TTC549 (cell line): ENCODE measurements around the gene LGALS9C.
"Not testable (repeated sequence)": the region's sequence is repeated elsewhere in the genome, so short reads cannot be mapped to it uniquely, and the experiment has no call there.

Source experiments
- FAIRE-seq: peaks from 2 replicates; lab custom pipeline; 2012; peaks lifted over from hg19 to GRCh38; lab: Jason Lieb, UNC

The LGALS9C gene

DNA sequence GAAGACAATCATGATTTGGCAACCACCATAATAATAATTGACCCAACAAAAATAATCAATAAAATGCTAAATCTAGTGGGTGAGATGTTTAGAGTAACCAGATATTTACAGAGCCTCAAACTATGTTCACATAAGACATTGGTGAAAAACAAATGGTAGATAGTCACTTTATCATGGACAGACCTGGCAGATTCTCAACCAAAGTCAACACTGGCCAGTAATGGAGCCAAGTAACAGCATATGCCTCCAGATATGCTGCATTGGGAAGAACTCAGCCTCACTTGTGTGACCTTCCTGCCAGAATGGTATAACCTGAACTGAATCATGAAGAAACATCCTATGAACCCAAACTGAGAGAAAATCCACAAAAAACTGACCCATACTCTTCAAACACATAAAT, 53.8 kb downstream of the LGALS9C start:
- FAIRE-seq = not testable (repeated sequence)

DNA sequence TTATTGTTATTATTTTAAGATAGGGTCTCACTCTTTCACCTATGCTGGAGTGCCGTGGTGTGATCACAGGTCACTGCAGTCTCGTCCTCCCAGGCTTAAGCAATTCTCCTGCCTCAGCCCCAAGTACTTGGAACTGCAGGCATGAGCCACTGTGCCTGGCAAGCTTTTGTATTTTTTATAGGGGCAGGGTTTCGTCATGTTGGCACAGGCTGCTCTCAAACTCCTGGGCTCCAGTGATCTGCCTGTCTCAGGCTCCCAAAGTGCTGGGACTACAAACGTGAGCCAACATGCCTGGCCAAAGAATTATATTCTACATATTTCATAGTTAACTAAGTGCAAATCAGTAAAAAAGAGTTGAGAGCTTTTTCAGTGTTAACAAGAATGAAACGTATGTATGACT, 65.6 kb downstream of the LGALS9C start:
- FAIRE-seq = not testable (repeated sequence)

GRCh38 chr17:18542907-18543306, 66.3 kb downstream of the LGALS9C start:
- not testable (repeated sequence) for FAIRE-seq
